ENCODE results near the gene YIF1B.

Gene YIF1B

DNA sequence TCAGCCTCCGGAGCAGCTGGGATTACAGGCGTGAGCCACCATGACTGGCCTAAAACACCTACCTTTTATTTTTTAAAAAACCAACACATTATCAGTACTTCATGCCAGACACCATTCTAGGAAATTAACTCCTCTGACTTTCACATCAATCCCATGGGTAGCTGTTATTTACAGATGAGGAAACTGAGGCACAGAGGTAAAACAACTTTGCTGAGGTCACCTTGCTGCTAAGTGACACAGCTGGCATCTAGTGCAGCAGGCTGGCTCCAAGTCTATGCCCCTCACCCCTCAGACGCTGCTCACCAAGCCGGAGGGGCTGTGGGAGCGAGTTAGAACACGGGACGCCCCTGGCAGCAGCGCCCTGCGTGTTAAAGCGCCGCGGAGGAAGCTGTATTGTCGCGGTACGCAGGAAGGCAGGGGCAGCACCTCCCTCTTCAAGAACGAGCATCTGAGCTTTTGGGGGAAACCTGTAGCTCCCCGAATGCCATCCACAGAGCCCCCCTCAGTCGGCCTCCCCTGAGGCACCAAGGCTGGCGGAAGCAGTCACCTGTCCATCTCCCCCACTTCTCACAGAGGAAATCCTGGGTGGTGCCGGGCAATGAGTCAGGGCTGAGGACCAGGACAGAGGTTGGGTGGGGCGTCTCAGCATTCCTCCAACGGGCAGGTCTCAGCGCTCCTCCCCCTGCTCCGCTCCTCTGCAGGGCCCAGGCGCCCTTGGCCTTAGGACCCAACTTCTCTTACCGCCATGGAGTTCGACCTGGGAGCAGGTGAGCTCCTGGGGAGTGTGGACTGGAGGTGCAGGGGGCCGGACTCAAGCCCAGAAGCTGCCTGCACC, 12.0 kb downstream of the YIF1B start, which contains the start of gene C19orf33:
C19orf33 (plus strand) TSS at position 735 of the 835 bp plus-strand sequence; CDS start at position 746, 11 bp downstream.
- DNase-seq: no peak

DNA sequence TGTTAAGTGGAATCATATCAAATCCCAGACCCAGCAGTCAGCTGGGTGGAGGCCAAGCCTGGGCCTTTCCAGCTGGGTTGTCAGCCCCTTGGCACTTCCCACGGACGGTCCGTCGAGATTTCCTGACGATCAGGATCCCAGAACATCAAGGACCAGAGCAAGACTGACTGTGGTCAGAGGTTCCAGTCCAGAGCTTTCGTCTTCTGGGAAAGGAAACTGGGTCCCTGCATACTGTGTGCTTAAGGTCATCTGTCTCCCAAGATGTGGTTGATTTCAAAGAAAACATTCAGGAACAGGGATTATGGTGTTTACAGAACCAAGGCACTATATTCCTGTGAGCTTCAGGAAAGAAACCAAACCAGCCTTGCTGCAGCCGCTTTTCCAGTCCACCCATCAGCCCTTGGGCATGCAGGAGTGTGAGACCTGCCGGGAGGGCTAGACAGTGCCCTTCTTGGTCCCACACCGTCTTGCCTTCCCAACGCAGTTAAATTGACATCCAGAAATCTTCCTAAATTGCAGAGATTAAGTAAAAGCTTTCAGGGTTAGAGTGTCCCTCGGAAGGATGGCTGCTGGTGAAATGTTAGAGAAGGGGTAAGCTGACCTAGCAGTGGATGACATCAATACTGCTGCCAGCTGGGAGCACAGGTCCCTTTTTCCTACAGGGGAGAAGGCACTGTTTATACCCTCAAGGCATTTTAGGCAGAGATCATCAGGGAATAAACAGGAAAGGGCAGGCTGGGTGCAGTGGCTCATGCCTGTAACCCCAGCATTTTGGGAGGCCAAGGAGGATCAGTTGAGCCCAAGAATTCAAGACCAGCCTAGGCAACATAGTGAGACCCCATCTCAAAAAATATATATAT, 16.7 kb downstream of the YIF1B start:
- no peak for DNase-seq

DNA sequence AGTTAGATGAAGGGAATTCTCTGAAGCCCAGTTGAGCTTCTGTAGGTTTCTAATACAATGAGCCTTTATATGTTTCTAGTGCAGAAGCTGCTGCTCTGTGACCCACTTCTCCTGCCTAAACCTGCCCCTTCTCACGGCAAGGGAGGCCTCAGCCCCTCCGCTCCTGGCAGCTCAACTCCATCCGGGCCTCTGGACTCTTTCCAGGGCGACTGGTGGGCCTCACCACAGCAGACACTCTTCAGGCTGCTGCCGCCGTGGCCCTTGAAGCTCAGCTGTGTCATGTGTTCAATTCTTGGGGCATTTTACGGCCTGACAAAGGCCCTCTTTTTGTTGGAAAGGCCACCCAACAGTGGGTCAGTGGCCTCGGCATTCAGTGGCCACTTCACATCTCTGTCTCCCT, 21.7 kb downstream of the YIF1B start:
- DNase-seq: no peak

DNA sequence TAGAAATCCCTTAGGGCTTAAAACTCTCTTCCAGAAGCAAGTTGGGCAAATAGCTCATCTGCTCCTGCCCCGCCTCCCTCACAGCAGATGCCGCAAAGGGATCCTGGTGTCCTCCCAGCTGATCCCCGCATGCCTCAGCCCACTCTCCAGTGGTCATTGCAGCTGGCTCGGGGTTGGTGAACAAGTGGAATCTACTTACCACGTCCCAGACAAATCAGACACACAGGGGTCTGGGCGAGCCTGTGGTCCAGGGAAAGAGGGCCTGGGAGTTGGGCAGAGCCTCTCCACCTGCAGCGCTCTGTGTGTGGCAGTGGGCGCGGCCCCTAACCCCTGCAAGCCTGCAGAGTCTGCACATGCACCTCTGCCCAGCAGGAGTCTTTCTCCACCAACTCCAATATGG, 22.5 kb downstream of the YIF1B start:
- no peak for DNase-seq

DNA sequence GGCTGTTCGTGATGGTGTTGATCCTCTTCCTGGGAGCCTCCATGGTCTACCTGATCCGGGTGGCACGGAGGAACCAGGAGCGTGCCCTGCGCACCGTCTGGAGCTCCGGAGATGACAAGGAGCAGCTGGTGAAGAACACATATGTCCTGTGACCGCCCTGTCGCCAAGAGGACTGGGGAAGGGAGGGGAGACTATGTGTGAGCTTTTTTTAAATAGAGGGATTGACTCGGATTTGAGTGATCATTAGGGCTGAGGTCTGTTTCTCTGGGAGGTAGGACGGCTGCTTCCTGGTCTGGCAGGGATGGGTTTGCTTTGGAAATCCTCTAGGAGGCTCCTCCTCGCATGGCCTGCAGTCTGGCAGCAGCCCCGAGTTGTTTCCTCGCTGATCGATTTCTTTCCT, 23.9 kb downstream of the YIF1B start:
- DNase-seq: no peak

DNA sequence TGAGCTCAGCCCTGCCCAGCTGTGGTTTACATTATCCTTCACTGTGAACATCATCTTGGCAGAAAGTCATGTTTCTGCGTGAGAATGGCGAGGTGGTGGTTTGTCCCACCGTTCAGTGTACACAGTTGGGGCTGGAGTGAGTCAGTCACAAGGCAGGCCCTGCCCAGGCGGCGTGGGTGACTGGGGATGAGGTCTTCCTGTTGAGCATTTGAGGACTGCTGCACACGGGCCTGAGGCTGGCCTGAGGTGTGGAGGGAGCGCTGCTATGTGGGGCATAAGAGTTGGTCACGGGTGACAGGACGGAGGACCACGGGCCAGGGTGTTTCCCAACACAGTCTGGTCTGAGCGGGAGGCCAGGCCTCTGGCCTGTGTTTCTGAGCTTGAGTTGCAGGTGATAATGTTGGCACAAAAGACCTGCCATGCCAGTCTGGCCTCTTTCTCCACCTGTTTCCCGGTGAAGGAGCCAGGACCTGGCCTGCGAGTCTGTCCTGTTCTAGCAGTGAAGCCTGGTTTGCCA, 25.1 kb downstream of the YIF1B start:
- DNase-seq: no peak

DNA sequence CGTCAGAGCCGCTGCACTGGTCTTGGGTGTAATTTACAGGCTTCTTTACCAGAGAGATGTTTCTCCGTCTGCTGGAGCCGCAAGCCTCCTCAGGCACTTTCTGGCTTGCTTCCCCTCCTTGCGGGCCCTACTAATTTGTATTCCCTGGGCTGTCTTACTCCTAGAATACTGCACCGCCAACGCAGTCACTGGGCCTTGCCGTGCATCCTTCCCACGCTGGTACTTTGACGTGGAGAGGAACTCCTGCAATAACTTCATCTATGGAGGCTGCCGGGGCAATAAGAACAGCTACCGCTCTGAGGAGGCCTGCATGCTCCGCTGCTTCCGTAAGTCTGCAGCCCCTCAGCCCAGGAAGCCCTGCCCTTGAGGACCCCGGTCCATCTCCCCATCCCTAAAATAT, 25.8 kb downstream of the YIF1B start:
- DNase-seq: no peak

DNA sequence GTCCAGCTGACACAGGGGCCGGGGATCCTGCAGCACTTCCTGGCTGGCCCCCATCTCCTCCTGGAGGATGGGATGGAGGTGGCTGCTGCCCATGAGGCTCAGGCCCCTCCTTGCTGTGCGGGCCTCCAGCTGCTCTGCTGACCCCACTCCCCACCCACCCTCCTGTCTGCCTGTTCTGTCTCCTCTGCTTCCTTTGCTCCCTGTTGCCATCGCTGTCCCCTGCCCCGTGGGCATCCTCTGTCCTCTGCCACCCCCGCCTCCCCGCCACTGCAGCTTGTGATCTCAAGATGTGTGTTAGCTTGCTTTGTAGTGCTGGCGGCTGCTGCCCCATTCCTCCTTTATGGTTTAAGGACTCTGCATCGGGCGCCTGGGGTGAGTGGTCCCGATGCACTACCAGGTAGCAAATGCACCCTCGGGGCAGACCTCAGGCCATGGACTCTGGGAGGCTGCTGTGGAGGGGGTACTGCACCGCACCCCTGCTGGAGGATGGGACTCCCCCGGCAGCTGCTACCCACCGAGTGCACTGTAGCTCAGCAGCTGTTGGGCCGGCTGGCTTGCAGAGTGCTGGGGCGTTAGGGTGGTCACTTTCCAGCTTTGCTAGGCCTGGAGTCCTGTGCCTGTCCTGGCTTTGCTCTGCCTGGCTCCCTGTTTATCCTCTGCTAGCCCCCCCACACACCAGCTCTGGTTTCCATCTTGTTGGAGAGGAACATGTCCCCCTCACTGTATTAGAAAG, 27.5 kb downstream of the YIF1B start:
- DNase-seq: no peak

DNA sequence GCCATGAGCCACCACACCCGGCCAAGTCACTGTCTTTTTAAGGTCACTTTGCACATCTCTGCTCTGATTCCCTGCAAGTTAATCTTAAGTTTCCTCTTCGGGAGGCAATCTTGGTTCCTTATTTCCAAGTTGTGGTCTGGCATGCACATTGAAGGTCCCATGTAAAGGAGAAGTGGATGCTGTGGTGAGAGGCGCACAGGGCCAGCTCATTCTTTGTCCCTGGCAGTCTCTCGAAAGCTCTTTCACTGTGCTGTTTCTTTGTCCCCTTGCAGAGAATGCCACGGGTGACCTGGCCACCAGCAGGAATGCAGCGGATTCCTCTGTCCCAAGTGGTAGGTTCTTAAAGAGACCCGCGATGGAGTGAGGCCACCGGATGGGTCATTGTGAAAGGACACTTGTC, 28.1 kb downstream of the YIF1B start:
- DNase-seq: no peak

DNA sequence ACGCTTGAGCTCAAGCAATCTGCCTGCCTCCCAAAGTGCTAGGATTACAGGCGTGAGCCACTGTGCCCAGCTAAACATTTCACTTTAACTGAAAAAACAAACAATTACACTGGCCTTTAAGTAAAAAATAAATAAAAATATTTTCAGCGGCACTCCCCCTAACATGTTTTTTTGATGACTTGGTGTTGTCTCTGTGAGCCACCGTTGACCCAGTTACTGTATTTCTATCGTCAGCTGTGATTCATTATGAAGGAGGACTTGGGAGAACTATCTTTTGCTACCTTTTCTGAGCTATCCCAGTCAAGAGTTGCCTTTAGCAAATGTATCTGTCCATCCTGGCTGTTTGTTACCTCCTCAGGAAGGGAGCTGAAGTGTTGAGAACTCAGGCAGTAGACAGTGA, 30.2 kb downstream of the YIF1B start:
- no peak for DNase-seq

DNA sequence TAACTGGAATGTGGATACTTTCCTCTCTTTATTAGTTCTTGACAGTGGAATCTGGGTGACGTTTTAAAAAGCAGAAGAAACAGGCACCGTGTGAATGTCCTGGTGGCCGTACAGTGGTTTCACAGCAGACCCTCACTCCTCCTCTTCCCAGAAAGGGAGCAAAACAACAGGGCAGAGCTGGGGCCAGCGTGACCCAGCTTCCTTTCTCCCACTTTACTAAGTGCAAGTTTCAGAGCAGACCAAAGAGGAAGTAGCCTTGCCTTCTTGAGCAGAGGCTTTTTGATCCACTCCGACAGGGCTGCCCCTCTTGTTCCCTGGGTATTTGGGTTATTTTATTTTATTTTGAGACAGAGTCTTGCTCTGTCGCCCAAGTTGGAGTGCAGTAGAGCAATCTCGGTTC, 31.3 kb downstream of the YIF1B start:
- DNase-seq: peak; percentile 28

DNA sequence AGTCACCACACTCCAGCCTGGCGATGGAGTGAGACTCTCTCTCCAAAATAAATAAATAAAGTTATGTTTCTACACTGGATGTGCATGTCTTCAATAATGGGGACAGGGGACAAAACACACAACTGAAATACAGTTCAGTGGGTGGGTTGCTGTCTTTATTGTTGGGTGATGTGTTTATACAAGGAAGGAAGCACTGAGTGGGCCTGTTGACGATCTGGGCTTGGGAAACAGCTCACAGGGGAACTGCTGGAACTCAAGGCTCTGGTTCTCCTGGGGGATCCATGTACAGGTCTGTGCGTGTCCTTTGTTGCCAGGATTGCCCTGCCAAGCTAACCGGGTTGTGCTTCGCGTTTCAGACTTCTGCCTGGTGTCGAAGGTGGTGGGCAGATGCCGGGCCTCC, 32.5 kb downstream of the YIF1B start:
- DNase-seq: no peak

DNA sequence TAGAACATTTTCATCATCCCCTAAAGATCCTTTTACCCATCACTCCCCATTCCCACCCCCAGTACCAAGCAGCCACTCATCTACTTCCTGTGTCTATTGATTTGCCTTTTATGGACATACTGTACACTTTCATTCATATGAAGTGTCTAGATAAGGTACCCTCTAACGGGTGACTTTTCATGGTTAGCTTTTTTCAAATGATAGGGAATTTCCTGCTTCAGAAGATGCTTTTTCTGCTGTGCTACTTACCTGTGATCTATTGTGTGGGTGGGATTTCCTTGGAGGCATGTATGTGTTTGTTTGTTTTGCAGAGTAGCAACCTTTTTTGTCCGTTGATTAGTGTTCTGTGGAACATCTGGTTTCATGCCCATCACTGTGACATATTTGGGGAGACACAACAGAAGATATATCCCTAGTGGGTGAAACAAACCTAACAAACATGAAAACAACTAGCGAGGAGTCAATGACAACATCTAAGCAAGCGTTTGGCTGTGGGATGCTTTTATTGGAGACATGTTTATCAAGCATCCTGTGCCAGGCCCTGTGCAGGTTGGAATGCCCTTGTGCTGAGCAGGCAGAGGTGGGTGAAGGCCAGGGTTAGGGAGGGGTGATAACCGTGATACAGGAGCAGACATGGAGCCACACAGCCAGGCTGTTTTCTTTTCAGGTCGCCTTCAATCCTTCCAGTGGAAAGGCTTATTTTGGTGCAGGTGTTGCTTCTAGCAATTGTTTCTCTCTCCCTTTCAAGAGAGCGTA, 33.8 kb downstream of the YIF1B start:
- peak; percentile 77 for DNase-seq

DNA sequence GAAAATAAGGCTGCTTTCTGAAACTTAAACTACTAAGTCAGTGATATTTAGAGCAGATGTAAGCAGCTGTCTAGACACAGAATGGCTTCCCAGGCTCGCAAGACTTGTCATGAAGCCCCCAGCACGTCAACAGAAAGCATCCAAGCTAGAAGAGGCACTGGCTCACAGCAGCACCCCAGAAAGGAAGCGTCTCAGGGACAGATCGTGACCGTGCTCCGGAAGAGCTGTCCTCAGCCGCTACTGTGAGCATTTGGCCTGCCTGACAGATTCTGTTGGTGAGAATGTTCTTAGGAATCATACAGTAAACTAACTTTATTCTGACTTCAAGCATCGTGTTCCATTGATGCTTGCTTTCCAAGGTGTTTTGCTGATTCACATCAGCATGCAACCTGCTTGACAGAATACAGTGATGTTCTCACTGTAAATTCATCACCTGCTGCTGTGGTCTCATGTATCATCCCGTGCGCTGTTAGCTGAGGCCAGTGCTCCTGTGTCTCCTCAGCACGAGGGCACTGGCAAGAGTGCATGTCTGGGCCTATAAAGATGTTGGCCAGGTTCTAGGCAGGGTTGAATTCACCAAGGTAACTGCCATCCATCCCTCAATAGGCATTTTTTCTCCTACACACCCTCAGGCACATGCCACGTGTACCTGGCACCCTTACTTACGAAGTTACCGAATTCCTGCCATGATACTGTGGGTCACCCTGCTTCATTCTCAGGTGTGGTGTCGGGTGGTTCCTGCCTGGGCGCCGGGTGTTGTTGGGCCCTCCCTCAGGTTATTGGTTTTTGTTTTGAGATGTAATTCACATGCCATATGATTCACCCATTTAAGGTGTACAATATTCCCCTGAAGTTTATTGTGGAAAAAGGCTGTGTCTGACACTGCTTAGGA, 35.5 kb downstream of the YIF1B start:
- DNase-seq: no peak

DNA sequence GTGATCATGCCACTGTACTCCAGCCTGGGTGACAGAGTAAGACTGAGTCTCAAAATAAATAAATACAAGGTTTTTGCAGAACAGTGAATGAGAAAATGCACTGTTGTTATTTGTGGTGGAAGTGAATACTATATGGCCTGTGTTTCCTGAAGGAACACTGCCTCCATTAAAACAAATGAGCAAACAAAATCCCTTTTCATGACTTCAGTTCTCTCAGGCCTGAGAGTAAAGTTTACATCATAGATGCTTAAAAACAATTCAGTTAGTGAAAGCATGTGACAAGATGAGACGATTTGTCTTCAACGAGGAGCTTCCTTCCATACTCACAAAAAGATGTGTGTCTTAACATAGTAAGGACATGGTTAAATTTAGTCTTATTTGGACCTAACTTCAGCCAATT, 37.0 kb downstream of the YIF1B start:
- DNase-seq: no peak

DNA sequence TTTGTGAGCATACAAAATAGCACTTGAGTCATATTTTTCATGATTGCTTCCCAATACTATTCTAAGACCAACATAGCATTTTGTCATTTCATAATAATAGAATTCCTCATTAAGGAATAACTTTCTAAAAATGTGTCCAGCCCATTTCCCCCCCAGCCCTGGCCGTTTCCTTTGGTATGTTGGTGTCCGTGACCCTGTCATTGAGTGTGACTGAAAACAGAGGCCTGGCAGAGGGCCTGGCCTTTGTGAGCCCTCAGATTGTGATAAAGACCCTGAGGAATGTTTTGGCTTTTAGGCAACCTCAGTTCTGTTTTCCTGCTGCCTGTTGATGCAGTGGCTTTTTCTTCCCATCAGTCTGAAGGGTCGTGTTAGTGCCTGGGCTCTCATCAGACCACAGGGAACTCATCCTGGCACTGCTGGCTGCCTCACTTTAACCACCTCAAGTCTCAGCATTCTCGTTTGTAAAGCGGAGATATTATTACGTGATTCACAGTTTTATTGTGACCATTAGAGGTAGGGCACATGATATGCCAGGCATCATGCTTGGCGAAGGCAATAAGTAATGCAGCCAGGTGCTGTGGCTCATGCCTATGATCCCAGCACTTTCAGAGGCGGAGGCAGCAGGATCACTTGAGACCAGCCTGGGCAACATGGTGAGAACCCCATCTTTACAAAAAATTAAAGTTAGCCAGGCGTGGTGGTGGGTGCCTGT, 37.6 kb downstream of the YIF1B start:
- DNase-seq: no peak

DNA sequence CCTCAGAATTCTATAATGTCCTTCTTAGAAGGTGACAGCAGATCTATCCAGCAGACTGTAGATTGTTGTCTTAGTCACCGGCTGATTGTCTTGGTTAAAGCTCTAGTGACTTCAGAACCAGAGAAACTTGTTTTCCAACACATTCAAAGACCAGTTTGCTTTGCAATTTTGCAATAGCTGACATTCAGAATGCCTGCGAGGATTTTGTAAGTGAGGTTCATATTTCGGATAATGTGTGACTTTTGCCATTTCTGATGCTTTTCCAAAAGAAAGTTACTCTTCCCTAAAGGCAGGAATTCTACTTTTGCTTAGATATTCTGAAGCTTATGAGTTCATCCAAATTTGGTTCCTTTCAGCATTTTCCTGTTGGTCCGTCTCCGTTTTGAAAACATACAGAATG, 38.2 kb downstream of the YIF1B start:
- no peak for DNase-seq

DNA sequence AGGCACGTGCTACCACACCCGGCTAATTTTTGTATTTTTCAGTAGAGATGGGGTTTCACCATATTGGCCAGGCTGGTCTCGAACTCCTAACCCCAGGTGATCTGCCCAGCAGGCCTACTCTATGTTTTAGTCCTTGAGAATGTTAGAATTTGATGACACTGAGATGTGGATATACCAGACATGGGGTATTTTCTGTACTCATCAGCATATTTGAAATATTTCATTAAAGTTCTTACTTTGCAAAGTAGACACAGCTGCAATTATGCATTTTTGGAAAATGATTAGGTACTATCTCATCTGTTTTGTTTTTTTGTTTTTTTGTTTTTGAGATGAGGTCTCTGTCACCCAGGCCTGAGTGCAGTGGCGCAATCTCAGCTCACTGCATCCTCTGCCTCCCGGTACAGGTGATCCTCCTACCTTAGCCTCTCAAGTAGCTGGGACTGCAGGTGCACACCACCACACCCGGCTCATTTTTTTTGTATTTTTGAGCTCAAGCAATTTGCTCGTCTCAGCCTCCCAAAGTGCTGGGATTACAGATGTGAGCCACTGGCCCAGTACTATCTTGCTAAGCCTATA, 38.7 kb downstream of the YIF1B start:
- no peak for DNase-seq

DNA sequence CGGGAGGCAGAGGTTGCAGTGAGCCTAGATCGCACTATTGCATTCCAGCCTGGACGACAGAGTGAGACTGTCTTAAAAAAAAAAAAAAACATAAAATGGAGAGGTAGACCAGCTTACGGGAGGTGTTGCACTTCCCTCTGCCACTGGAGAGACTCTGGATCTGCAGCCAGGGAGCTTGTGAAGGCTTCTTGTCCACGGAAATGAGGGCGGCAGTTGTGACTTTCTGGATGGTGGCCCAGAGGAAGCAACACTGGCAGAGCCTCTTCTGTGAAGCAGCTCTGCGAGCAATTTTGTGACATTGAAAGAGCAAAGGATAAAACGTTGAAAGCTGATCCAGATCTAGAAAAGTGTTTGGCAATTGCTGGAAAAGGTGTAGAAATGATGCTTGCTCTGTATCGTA, 41.0 kb downstream of the YIF1B start:
- no peak for DNase-seq

DNA sequence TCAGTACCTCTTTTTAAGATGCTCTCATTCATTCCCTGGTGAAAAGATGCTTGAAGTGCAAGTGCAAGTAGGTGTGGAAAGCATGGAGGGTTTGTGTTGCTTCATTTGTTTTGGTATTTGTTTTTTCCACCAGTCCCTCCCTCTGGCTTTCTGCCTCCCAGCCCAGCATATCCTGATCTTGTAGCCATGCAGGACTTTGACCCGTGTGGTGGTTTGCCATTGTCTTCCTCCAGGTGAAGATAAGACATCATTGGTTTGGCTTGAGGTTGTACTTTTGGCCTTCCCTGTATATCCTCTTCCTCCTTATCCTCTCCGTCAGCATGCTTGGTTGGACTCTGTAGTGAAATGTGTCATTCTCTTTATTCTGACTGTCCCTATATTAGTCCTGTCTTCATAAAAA, 42.2 kb downstream of the YIF1B start:
- DNase-seq: no peak
